HepG2 (cell line): ENCODE results near the gene TMEM235. TPM values are rescaled to one million over a fixed set of nuclear protein-coding genes. Genes with fewer than 3 reads are reported as not detected.

Experiments used
- ATF1 ChIP-seq: IDR thresholded peaks from 2 replicates; pipeline ENCODE4 v1.6.1; 2016; ENCODE audit warnings: mild to moderate bottlenecking, control low read depth
- BRD4 ChIP-seq: sonication (generic); formaldehyde crosslinking; IDR thresholded peaks from 2 replicates; pipeline ENCODE4 v1.4.0; 2020; ENCODE audit warnings: missing genetic modification reagents
- DBP ChIP-seq: sonication (generic); formaldehyde crosslinking; IDR thresholded peaks from 2 replicates; pipeline ENCODE4 v1.4.0; 2020; ENCODE audit warnings: missing genetic modification reagents; ENCODE audit errors: not compliant biosample characterization
- HMGA1 ChIP-seq: sonication (generic); formaldehyde crosslinking; conservative IDR thresholded peaks from 2 replicates; pipeline ENCODE4 v1.4.0; 2020; ENCODE audit warnings: missing genetic modification reagents
- HOXA9 ChIP-seq: sonication (generic); formaldehyde crosslinking; IDR thresholded peaks from 2 replicates; pipeline ENCODE4 v1.8.1; 2022; ENCODE audit warnings: missing genetic modification reagents, mild to moderate bottlenecking, moderate library complexity, borderline replicate concordance
- KDM3A ChIP-seq: IDR thresholded peaks from 2 replicates; pipeline ENCODE4 v1.6.1; 2018; ENCODE audit warnings: low read depth, missing compliant biosample characterization
- MAZ ChIP-seq, 2 experiments: sonication (generic) in 1 of 2; formaldehyde crosslinking in 1 of 2; IDR thresholded peaks; 2 replicates each; pipeline versions ENCODE4 v1.5.0 to v1.6.1; 2012 to 2020; ENCODE audit warnings: low read depth in 2 of 2, mild to moderate bottlenecking in 2 of 2, borderline replicate concordance in 1 of 2, improper control_type of control experiment in 1 of 2, low read length in 1 of 2, missing genetic modification reagents in 1 of 2, moderate library complexity in 1 of 2
- MEIS1 ChIP-seq: sonication (generic); formaldehyde crosslinking; IDR thresholded peaks from 2 replicates; pipeline ENCODE4 v1.9.0; 2021; ENCODE audit warnings: mild to moderate bottlenecking, missing genetic modification reagents, moderate library complexity, borderline replicate concordance
- MTA3 ChIP-seq: sonication (generic); formaldehyde crosslinking; IDR thresholded peaks from 2 replicates; pipeline ENCODE4 v1.4.0; 2020; ENCODE audit warnings: missing genetic modification reagents
- NR2F1 ChIP-seq, 2 experiments: fragments of 450-650 bp in 1 of 2; formaldehyde crosslinking in 1 of 2; IDR thresholded peaks; 2 replicates each; pipeline versions ENCODE4 v1.5.0 to v1.6.1; 2016 to 2020; ENCODE audit warnings: mild to moderate bottlenecking in 1 of 2, missing compliant biosample characterization in 1 of 2, missing genetic modification reagents in 1 of 2, moderate library complexity in 1 of 2
- RFXANK ChIP-seq: IDR thresholded peaks from 2 replicates; pipeline ENCODE4 v1.6.1; 2016
- RORA ChIP-seq: sonication (generic); formaldehyde crosslinking; IDR thresholded peaks from 2 replicates; pipeline ENCODE4 v1.5.0; 2020; ENCODE audit warnings: mild to moderate bottlenecking, missing genetic modification reagents, moderate library complexity
- SNAI1 ChIP-seq: sonication (generic); formaldehyde crosslinking; IDR thresholded peaks from 2 replicates; pipeline ENCODE4 v1.5.0; 2020; ENCODE audit warnings: mild to moderate bottlenecking, missing genetic modification reagents, borderline replicate concordance
- ZBTB1 ChIP-seq: sonication (generic); formaldehyde crosslinking; IDR thresholded peaks from 2 replicates; pipeline ENCODE4 v1.4.0; 2020; ENCODE audit warnings: missing genetic modification reagents, borderline replicate concordance
- ZNF296 ChIP-seq: sonication (generic); formaldehyde crosslinking; conservative IDR thresholded peaks from 2 replicates; pipeline ENCODE4 v1.5.0; 2020; ENCODE audit warnings: mild to moderate bottlenecking, missing genetic modification reagents
- ZNF484 ChIP-seq: sonication (generic); formaldehyde crosslinking; IDR thresholded peaks from 2 replicates; pipeline ENCODE4 v1.5.1; 2020; ENCODE audit warnings: mild to moderate bottlenecking, low read depth, missing genetic modification reagents, borderline replicate concordance
- ZNF530 ChIP-seq: sonication (generic); formaldehyde crosslinking; IDR thresholded peaks from 2 replicates; pipeline ENCODE4 v1.5.0; 2020; ENCODE audit warnings: low read depth, mild to moderate bottlenecking, missing genetic modification reagents
- ZNF615 ChIP-seq: sonication (generic); formaldehyde crosslinking; IDR thresholded peaks from 2 replicates; pipeline ENCODE4 v1.5.0; 2020; ENCODE audit warnings: mild to moderate bottlenecking, missing genetic modification reagents, borderline replicate concordance
- ZNF768 ChIP-seq: sonication (generic); formaldehyde crosslinking; IDR thresholded peaks from 2 replicates; pipeline ENCODE4 v1.4.0; 2020; ENCODE audit warnings: missing genetic modification reagents
- ZNF773 ChIP-seq: sonication (generic); formaldehyde crosslinking; IDR thresholded peaks from 2 replicates; pipeline ENCODE4 v1.4.0; 2020; ENCODE audit warnings: missing genetic modification reagents, borderline replicate concordance
- polyA plus RNA-seq, 8 experiments: library from polyadenylated mRNA; depleted of rRNA in 3 of 8; stranded (reverse) in 7 of 8; unstranded in 1 of 8; fragments of >200 nt; fragmentation: Illumina TruSeq in 4 of 8; extraction: Trizol in 4 of 8; gene quantifications; 2 replicates each; pipeline versions ENCODE4 v1.2.1 to v1.2.3, GENCODE V29; 2011 to 2016; ENCODE audit warnings: low read depth in 4 of 8, missing spikeins in 1 of 8, mixed read lengths in 1 of 8; ENCODE audit not compliant: insufficient read depth in 1 of 8
- total RNA-seq, 5 experiments: library from RNA; depleted of rRNA; stranded (reverse); fragments of >200 nt; fragmentation: Illumina TruSeq; extraction: Trizol; gene quantifications; 2 replicates each; pipeline ENCODE4 v1.2.3, GENCODE V29; 2016; ENCODE audit warnings: low read depth in 1 of 5
- TF ChIP-seq, protein P1 (sequence below): sonication (generic); formaldehyde crosslinking; IDR thresholded peaks from 2 replicates; pipeline ENCODE4 v1.5.0; 2020; ENCODE audit warnings: mild to moderate bottlenecking, missing genetic modification reagents, borderline replicate concordance

TMEM235 gene
- total and polyA plus RNA-seq, 2 of the 13 experiments (the other 11 are each of a cell fraction or from before 2014, with no cell fraction given) = not detected

DNA sequence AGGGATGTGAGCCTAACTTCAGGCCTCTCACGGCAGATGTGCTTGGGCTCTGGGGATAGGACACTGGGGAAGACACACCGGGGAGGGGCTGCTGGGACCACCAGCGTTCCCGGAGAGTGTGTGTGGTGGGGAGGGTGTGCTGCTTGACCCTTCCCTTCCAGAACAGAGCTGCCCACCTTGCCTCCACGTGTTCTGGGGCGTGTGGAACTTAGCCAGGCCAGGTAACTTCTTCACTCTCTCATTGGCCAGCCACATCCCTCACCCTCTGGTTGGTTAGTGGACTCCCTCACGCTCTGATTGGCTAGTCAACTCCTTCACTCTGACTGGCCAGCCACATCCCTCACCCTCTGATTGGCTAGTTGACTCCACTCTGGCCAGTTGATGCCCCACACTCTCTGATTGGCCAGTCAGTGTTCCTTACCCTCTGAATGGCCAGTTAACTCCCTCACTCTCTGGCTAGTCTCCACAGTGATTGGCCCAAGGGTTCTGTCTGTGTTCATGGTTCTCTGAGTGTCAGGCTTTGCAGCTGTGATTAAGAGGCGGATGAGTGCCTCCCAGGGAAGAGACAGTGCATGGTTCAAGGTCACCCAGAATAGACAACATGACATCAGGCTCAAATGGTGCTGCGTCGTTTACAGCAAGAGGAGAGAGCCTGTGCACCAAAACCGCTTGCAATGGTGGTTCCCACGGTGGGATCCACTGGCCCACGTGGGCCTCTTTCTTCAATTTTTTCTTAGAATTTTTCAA is 10.0 kb downstream of the TMEM235 start (continued):
- TF ChIP-seq ZNF773 = no peak
- TF ChIP-seq RFXANK (CRISPR knock-in tag) = peak; percentile 41; the same call in 1 of the 2 replicates
- TF ChIP-seq ZBTB1 = no peak
- no peak for TF ChIP-seq ZNF484 (CRISPR knock-in tag)
- no peak for TF ChIP-seq ZNF768
- TF ChIP-seq ZNF530 (CRISPR knock-in tag) = no peak
- TF ChIP-seq SNAI1 = no peak
- no peak for TF ChIP-seq ZNF296
- TF ChIP-seq, protein P1, sequence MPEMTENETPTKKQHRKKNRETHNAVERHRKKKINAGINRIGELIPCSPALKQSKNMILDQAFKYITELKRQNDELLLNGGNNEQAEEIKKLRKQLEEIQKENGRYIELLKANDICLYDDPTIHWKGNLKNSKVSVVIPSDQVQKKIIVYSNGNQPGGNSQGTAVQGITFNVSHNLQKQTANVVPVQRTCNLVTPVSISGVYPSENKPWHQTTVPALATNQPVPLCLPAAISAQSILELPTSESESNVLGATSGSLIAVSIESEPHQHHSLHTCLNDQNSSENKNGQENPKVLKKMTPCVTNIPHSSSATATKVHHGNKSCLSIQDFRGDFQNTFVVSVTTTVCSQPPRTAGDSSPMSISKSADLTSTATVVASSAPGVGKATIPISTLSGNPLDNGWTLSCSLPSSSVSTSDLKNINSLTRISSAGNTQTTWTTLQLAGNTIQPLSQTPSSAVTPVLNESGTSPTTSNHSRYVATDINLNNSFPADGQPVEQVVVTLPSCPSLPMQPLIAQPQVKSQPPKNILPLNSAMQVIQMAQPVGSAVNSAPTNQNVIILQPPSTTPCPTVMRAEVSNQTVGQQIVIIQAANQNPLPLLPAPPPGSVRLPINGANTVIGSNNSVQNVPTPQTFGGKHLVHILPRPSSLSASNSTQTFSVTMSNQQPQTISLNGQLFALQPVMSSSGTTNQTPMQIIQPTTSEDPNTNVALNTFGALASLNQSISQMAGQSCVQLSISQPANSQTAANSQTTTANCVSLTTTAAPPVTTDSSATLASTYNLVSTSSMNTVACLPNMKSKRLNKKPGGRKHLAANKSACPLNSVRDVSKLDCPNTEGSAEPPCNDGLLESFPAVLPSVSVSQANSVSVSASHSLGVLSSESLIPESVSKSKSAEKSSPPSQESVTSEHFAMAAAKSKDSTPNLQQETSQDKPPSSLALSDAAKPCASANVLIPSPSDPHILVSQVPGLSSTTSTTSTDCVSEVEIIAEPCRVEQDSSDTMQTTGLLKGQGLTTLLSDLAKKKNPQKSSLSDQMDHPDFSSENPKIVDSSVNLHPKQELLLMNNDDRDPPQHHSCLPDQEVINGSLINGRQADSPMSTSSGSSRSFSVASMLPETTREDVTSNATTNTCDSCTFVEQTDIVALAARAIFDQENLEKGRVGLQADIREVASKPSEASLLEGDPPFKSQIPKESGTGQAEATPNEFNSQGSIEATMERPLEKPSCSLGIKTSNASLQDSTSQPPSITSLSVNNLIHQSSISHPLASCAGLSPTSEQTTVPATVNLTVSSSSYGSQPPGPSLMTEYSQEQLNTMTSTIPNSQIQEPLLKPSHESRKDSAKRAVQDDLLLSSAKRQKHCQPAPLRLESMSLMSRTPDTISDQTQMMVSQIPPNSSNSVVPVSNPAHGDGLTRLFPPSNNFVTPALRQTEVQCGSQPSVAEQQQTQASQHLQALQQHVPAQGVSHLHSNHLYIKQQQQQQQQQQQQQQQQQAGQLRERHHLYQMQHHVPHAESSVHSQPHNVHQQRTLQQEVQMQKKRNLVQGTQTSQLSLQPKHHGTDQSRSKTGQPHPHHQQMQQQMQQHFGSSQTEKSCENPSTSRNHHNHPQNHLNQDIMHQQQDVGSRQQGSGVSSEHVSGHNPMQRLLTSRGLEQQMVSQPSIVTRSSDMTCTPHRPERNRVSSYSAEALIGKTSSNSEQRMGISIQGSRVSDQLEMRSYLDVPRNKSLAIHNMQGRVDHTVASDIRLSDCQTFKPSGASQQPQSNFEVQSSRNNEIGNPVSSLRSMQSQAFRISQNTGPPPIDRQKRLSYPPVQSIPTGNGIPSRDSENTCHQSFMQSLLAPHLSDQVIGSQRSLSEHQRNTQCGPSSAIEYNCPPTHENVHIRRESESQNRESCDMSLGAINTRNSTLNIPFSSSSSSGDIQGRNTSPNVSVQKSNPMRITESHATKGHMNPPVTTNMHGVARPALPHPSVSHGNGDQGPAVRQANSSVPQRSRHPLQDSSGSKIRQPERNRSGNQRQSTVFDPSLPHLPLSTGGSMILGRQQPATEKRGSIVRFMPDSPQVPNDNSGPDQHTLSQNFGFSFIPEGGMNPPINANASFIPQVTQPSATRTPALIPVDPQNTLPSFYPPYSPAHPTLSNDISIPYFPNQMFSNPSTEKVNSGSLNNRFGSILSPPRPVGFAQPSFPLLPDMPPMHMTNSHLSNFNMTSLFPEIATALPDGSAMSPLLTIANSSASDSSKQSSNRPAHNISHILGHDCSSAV (CRISPR knock-in tag) = no peak
- no peak for TF ChIP-seq BRD4 (CRISPR knock-in tag)
- no peak for TF ChIP-seq RORA (CRISPR knock-in tag)
- TF ChIP-seq MTA3 (CRISPR knock-in tag) = no peak
- TF ChIP-seq MEIS1 = no peak; the same call in 1 of the 2 replicates
- TF ChIP-seq HMGA1 = no peak
- no peak for TF ChIP-seq ZNF615 (CRISPR knock-in tag)
- TF ChIP-seq HOXA9 (CRISPR knock-in tag) = no peak
- no peak for TF ChIP-seq DBP
- TF ChIP-seq ATF1 (CRISPR knock-in tag) = no peak
- TF ChIP-seq MAZ (IDR thresholded peaks at IDR 0.05; ENCODE audit: borderline replicate concordance, low read depth, low read length) = no peak
- TF ChIP-seq MAZ (CRISPR knock-in tag; IDR thresholded peaks at IDR 0.05; ENCODE audit: low read depth) = no peak
- TF ChIP-seq NR2F1 (CRISPR knock-in tag; IDR thresholded peaks at IDR 0.05) = peak in 1 of 2 experiments; percentile 50; a peak in 2 of 4 replicates
- TF ChIP-seq KDM3A = no peak
